GM12891 (cell line): ENCODE measurements around the gene TRIM73.
"Not testable (repeated sequence)": the region's sequence is repeated elsewhere in the genome, so short reads cannot be mapped to it uniquely, and the experiment has no call there.

Experiments
- POLR2A ChIP-seq: IDR thresholded peaks from 2 replicates; pipeline ENCODE4 v1.6.1; 2011; ENCODE audit warnings: low read depth, low read length, control low read depth
- POLR2AphosphoS5 ChIP-seq: IDR thresholded peaks from 2 replicates; pipeline ENCODE4 v1.6.1; 2011; ENCODE audit warnings: low read depth, low read length, control low read depth

GRCh38 chr7:75403455-75404443 lies 8.3 kb downstream of the TRIM73 start:
- not testable (repeated sequence) for TF ChIP-seq POLR2A, POLR2AphosphoS5
